Islet precursor cell (in vitro differentiated cells): ENCODE results near the gene ERMAP.

ENCODE experiments used
- DNase-seq: peaks from one replicate; pipeline ENCODE4 v3.0.0-alpha.2; 2018

ERMAP gene

GRCh38 chr1:42877380-42877779, 60.5 kb downstream of the ERMAP start:
- DNase-seq: no peak

GRCh38 chr1:42880384-42880783, 63.5 kb downstream of the ERMAP start:
- DNase-seq: no peak

DNA sequence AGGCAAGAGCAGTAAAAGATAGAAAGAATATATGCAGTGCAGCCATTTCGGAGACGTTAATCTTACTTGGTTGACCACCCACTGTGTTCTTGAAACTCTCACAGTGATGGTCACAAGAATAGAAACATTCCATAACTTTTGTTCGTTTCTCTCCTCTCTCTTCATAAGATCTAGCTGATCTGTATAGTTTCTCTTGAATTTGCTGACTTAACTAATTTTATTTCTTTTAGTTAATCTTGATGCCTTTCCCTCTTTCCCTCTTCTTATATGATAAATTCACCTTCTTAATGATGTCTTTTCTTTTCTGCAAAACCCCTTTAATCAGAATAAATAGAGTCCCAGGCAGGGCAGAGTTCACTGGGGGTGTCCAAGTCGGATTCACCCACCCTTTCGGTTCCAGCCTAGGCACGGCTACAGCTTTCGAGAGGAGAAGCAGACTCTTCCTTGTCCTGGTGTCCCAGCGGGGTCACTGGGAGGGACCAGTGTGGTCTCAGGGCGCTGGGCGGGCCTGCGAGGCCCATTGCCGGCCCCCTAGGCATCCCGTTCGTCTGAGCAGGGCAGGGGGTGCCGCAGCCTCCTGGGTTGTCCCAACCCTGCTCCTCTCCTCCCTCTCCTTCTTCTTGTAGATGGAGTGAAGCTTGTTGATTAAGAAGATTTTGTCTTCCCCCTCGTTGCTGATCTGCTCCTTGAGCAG, 69.3 kb downstream of the ERMAP start:
- DNase-seq: no peak

DNA sequence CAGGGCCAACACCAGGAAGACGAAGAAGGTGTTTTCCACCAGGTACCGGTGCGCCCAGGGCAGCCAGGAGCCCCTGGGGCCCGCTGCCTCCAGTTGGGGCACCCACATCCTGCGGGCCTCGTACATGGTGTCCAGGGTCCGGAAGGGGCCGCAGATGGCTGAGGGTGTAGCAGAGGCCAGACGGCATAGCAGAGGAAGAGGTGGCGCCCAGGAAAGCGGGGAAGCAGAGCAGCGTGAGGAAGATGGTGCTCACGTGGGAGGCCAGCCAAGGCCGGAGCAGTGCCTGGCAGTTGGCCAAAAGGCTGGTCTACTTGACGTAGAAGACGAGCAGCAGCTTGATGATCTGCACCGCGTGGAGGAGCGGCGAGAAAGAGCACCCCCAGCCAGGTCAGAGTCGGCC, 69.9 kb downstream of the ERMAP start:
- DNase-seq: no peak

DNA sequence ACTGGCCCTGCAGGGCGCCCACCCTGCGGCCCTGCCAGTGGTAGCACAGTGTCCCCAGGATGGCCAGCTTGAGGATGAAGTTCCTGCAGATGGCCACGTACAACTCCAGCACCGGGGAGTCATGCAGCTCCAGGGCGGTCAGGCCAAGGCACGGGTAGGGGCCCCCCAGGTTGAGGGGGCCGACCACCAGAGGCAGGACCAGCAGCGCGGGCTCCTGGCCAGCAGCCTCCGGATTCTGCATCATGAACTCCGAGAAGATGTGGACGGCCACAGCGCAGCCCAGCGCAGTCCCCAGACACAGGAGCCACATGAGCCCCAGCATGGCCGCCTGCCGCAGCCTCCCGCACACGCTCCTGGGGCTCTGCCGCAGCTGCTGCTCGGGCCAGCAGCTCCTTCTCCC, 70.4 kb downstream of the ERMAP start:
- DNase-seq: no peak

GRCh38 chr1:42888013-42888633, 71.2 kb downstream of the ERMAP start:
- no peak for DNase-seq

GRCh38 chr1:42889264-42889663, 72.3 kb downstream of the ERMAP start:
- no peak for DNase-seq

DNA sequence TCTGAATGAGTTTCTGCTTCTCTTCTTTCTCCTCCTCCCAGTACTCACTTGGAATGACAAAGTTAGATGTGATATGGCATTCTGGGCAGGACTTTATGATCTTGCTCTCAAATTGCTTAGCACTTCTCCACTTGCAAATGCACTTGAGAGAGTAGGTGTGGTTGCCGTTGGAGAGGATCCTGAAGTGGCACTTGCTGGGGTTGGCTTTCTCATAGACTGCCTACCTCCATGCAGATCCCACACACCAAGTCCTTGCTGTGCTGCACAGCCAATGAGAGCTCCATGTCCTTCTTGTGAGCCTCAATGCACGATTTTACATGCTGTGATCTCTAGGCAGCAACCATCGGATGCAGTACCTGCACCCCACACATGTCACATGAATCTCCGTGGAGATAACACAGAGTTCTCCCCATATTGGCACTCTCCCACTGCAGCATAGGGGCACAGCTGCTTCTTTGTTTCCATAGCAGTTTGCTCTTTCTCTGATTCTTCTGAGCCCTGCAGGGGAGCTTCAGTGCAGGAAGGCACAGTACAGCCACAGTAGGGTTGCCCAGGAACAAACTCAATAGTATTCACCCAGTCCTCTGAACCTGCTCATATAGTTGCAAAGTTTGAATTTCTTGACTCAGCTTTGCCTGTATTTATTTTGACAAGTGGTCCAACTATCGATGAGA, 74.7 kb downstream of the ERMAP start:
- no peak for DNase-seq
